Upper lobe of left lung (tissue), 4 donors: ENCODE results near the gene KLHL8.

Experiments used
- EP300 ChIP-seq, 4 donors: sonication (generic); formaldehyde crosslinking; IDR thresholded peaks; one replicate each; pipeline ENCODE4 v1.5.1; 2017; ENCODE audit warnings: antibody characterized with exemption in 4 of 4, control low read depth in 2 of 4
- POLR2AphosphoS5 ChIP-seq, 2 donors: sonication (generic); formaldehyde crosslinking; IDR thresholded peaks; one replicate each; pipeline ENCODE4 v1.5.1; 2017; ENCODE audit warnings: antibody characterized with exemption in 2 of 2
- TF ChIP-seq, protein P1 (sequence below), 6 experiments: fragments of 450-650 bp in 4 of 6; fragments of 200-600 bp in 2 of 6; sonication (generic) in 2 of 6; IDR thresholded peaks; one replicate each; pipeline ENCODE4 v1.5.1; 2016 to 2019; ENCODE audit warnings: antibody characterized with exemption in 6 of 6

DNA sequence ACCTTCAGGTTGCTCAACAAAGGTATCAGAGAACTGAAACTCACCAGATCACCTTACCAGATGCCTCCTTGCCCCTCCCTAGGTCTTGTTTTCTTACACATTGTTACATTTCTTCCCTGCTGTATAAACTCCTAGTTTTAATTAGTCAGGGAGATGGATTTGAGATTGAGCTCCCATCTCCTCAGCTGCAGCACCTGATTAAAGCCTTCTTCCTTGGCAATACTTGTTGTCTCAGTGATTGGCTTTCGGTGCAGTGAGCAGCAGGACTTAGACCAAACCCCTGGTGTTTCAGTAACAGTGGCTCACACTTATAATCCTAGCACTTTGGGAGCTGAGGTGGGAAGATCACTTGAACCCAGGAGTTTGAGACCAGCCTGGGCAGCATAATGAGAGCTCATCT is 42.5 kb upstream of the KLHL8 start:
- TF ChIP-seq, protein P1, sequence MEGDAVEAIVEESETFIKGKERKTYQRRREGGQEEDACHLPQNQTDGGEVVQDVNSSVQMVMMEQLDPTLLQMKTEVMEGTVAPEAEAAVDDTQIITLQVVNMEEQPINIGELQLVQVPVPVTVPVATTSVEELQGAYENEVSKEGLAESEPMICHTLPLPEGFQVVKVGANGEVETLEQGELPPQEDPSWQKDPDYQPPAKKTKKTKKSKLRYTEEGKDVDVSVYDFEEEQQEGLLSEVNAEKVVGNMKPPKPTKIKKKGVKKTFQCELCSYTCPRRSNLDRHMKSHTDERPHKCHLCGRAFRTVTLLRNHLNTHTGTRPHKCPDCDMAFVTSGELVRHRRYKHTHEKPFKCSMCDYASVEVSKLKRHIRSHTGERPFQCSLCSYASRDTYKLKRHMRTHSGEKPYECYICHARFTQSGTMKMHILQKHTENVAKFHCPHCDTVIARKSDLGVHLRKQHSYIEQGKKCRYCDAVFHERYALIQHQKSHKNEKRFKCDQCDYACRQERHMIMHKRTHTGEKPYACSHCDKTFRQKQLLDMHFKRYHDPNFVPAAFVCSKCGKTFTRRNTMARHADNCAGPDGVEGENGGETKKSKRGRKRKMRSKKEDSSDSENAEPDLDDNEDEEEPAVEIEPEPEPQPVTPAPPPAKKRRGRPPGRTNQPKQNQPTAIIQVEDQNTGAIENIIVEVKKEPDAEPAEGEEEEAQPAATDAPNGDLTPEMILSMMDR (IDR thresholded peaks at IDR 0.05), result no peak
- TF ChIP-seq EP300 (IDR thresholded peaks at IDR 0.05) (no peak), POLR2AphosphoS5 (IDR thresholded peaks at IDR 0.05) (no peak)
